SK-N-MC (cell line): ENCODE data around the gene DVL1.

ENCODE experiments used
- EZH2 ChIP-seq: fragments of 200-600 bp; sonication (generic); IDR thresholded peaks from one replicate; pipeline ENCODE4 v1.6.1; 2017; ENCODE audit warnings: antibody characterized with exemption
- FOXP2 ChIP-seq: optimal IDR thresholded peaks from 2 replicates; pipeline ENCODE3; 2011; ENCODE audit warnings: mild to moderate bottlenecking, moderate library complexity; ENCODE audit not compliant: insufficient read depth; ENCODE audit errors: extremely low read length, control extremely low read depth
- POLR2AphosphoS5 ChIP-seq: IDR thresholded peaks from 2 replicates; pipeline ENCODE4 v1.6.1; 2012; ENCODE audit warnings: mild to moderate bottlenecking, low read depth, low read length, borderline replicate concordance

GRCh38 chr1:1302951-1303509 lies 46.2 kb downstream of the DVL1 start:
- TF ChIP-seq POLR2AphosphoS5: no peak
- no peak for TF ChIP-seq EZH2
- TF ChIP-seq FOXP2: no peak
